K562 (cell line): ENCODE measurements around the gene ANKRD34A. TPM values are rescaled to one million over a fixed set of nuclear protein-coding genes. Genes with fewer than 3 reads are reported as not detected.
A peak's percentile ranks its signal among the peaks of the same experiment; 100 is the strongest.

ENCODE experiments used
- HDAC1 ChIP-seq, 2 experiments: fragments of 450-650 bp; IDR thresholded peaks; 2 replicates each; pipeline ENCODE4 v1.6.1; 2016 to 2017; ENCODE audit warnings: inconsistent platforms in 1 of 2, mild to moderate bottlenecking in 1 of 2, moderate library complexity in 1 of 2
- HSF4 ChIP-seq: fragments of 250-450 bp; sonication (Bioruptor Pico); IDR thresholded peaks from 2 replicates; pipeline ENCODE4 v2.1.2; 2022; ENCODE audit warnings: mild to moderate bottlenecking, moderate library complexity, borderline replicate concordance
- ILK ChIP-seq: fragments of 450-650 bp; IDR thresholded peaks from 2 replicates; pipeline ENCODE4 v1.6.1; 2016; ENCODE audit warnings: missing genetic modification characterization, low read depth, mild to moderate bottlenecking, missing compliant biosample characterization, moderate library complexity, borderline replicate concordance
- MBD2 ChIP-seq: sonication (generic); IDR thresholded peaks from 2 replicates; pipeline ENCODE4 v1.6.1; 2016; ENCODE audit warnings: low read depth, borderline replicate concordance
- RBFOX2 ChIP-seq: fragments of 200-400 bp; formaldehyde crosslinking; IDR thresholded peaks from 2 replicates; pipeline ENCODE4 v1.6.1; 2017; ENCODE audit warnings: low read depth, mild to moderate bottlenecking, low read length, moderate library complexity
- RUNX1 ChIP-seq: sonication (generic); IDR thresholded peaks from 2 replicates; pipeline ENCODE4 v1.6.1; 2016; ENCODE audit warnings: antibody characterized with exemption, low read depth
- SMAD4 ChIP-seq: fragments of 250-450 bp; sonication (Bioruptor Pico); conservative IDR thresholded peaks from 2 replicates; pipeline ENCODE4 v1.8.0; 2021; ENCODE audit warnings: inconsistent platforms, mild to moderate bottlenecking, moderate library complexity
- ZNF239 ChIP-seq: fragments of 250-450 bp; sonication (Bioruptor Pico); IDR thresholded peaks from 2 replicates; pipeline ENCODE4 v1.4.0; 2020; ENCODE audit warnings: mild to moderate bottlenecking
- ZNF766 ChIP-seq: fragments of 200-800 bp; sonication (Bioruptor generic); conservative IDR thresholded peaks from 2 replicates; pipeline ENCODE4 v1.6.1; 2016; ENCODE audit warnings: missing genetic modification characterization, missing compliant biosample characterization
- polyA plus RNA-seq, 8 experiments: library from polyadenylated mRNA; depleted of rRNA in 4 of 8; stranded (reverse) in 5 of 8; unstranded in 3 of 8; fragments of >200 nt; fragmentation: Nextera tagmentation in 2 of 8; fragmentation: Illumina TruSeq in 1 of 8; extraction: Ambion mirVana in 2 of 8; extraction: Trizol in 1 of 8; gene quantifications; 2 replicates each; pipeline versions ENCODE4 v1.2.1 to v1.2.3, GENCODE V29; 2011 to 2014; ENCODE audit warnings: inconsistent platforms in 1 of 8, missing spikeins in 1 of 8
- total RNA-seq, 7 experiments: library from RNA; depleted of rRNA in 6 of 7; stranded (reverse); fragments of >200 nt in 6 of 7; fragmentation: Illumina TruSeq in 2 of 7; extraction: Trizol in 2 of 7; gene quantifications; 2 replicates each; pipeline versions ENCODE4 v1.2.1 to v1.2.3, GENCODE V29; 2011 to 2021; ENCODE audit warnings: low replicate concordance in 1 of 7
- TF ChIP-seq, protein P1 (sequence below): fragments of 250-450 bp; sonication (Bioruptor Pico); IDR thresholded peaks from 2 replicates; pipeline ENCODE4 v1.5.0; 2022; ENCODE audit warnings: mild to moderate bottlenecking
- TF ChIP-seq, protein P2 (sequence below), 2 experiments: IDR thresholded peaks; 2 replicates each; pipeline ENCODE4 v1.6.1; 2012; ENCODE audit warnings: improper control_type of control experiment in 2 of 2, low read depth in 2 of 2, low read length in 2 of 2, borderline replicate concordance in 1 of 2
- TF ChIP-seq, protein P3 (sequence below): fragments of 200-600 bp; sonication (generic); IDR thresholded peaks from one replicate; pipeline ENCODE4 v1.6.1; 2012; ENCODE audit warnings: mild to moderate bottlenecking, low read depth, low read length, inconsistent platforms

ANKRD34A gene
- total and polyA plus RNA-seq, 9 of the 15 experiments (the other 6 are each of a cell fraction or from before 2014, with no cell fraction given), result 0.06 to 1.6 (median 0.43) TPM

DNA sequence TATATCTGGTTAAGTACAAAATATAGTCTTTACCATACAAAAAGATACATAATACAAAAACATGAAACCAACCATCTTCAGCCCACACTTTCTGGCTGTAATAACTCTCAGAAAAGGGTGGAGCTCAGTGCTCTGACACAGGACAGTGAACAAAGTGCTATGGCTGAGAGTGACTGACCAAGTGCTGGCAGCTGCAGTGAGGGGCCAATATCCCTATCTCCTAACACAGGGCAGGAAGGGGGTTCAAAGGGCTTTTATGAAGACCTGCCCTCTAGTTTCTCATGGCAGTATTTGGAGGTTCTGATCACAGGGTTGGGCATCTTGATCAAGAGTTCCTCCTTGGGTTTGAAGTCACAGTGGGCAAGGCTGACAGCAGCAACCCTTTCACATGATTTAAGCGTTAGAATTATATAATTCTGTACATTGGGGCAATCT is 28.1 kb upstream of the ANKRD34A start (continued):
- TF ChIP-seq MBD2, result no peak
- TF ChIP-seq RUNX1, result no peak
- TF ChIP-seq, protein P1, sequence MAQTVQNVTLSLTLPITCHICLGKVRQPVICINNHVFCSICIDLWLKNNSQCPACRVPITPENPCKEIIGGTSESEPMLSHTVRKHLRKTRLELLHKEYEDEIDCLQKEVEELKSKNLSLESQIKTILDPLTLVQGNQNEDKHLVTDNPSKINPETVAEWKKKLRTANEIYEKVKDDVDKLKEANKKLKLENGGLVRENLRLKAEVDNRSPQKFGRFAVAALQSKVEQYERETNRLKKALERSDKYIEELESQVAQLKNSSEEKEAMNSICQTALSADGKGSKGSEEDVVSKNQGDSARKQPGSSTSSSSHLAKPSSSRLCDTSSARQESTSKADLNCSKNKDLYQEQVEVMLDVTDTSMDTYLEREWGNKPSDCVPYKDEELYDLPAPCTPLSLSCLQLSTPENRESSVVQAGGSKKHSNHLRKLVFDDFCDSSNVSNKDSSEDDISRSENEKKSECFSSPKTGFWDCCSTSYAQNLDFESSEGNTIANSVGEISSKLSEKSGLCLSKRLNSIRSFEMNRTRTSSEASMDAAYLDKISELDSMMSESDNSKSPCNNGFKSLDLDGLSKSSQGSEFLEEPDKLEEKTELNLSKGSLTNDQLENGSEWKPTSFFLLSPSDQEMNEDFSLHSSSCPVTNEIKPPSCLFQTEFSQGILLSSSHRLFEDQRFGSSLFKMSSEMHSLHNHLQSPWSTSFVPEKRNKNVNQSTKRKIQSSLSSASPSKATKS (CRISPR knock-in tag), result no peak
- no peak for TF ChIP-seq ILK (tag)
- TF ChIP-seq RBFOX2, result no peak; the same call in 1 of the 2 replicates
- no peak for TF ChIP-seq SMAD4 (CRISPR knock-in tag)
- TF ChIP-seq HDAC1 (IDR thresholded peaks at IDR 0.05), result no peak
- TF ChIP-seq HSF4, result no peak
- no peak for TF ChIP-seq ZNF766
- TF ChIP-seq, protein P2, sequence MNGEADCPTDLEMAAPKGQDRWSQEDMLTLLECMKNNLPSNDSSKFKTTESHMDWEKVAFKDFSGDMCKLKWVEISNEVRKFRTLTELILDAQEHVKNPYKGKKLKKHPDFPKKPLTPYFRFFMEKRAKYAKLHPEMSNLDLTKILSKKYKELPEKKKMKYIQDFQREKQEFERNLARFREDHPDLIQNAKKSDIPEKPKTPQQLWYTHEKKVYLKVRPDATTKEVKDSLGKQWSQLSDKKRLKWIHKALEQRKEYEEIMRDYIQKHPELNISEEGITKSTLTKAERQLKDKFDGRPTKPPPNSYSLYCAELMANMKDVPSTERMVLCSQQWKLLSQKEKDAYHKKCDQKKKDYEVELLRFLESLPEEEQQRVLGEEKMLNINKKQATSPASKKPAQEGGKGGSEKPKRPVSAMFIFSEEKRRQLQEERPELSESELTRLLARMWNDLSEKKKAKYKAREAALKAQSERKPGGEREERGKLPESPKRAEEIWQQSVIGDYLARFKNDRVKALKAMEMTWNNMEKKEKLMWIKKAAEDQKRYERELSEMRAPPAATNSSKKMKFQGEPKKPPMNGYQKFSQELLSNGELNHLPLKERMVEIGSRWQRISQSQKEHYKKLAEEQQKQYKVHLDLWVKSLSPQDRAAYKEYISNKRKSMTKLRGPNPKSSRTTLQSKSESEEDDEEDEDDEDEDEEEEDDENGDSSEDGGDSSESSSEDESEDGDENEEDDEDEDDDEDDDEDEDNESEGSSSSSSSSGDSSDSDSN (IDR thresholded peaks at IDR 0.05; ENCODE audit: borderline replicate concordance in 1 of 2, low read depth in 2 of 2, low read length in 2 of 2), result 0 out of 4 replicates have a peak, but pooled peaks of 1 of the 2 experiments have one; percentile 32
- TF ChIP-seq ZNF239 (CRISPR knock-in tag), result no peak
- TF ChIP-seq, protein P3, sequence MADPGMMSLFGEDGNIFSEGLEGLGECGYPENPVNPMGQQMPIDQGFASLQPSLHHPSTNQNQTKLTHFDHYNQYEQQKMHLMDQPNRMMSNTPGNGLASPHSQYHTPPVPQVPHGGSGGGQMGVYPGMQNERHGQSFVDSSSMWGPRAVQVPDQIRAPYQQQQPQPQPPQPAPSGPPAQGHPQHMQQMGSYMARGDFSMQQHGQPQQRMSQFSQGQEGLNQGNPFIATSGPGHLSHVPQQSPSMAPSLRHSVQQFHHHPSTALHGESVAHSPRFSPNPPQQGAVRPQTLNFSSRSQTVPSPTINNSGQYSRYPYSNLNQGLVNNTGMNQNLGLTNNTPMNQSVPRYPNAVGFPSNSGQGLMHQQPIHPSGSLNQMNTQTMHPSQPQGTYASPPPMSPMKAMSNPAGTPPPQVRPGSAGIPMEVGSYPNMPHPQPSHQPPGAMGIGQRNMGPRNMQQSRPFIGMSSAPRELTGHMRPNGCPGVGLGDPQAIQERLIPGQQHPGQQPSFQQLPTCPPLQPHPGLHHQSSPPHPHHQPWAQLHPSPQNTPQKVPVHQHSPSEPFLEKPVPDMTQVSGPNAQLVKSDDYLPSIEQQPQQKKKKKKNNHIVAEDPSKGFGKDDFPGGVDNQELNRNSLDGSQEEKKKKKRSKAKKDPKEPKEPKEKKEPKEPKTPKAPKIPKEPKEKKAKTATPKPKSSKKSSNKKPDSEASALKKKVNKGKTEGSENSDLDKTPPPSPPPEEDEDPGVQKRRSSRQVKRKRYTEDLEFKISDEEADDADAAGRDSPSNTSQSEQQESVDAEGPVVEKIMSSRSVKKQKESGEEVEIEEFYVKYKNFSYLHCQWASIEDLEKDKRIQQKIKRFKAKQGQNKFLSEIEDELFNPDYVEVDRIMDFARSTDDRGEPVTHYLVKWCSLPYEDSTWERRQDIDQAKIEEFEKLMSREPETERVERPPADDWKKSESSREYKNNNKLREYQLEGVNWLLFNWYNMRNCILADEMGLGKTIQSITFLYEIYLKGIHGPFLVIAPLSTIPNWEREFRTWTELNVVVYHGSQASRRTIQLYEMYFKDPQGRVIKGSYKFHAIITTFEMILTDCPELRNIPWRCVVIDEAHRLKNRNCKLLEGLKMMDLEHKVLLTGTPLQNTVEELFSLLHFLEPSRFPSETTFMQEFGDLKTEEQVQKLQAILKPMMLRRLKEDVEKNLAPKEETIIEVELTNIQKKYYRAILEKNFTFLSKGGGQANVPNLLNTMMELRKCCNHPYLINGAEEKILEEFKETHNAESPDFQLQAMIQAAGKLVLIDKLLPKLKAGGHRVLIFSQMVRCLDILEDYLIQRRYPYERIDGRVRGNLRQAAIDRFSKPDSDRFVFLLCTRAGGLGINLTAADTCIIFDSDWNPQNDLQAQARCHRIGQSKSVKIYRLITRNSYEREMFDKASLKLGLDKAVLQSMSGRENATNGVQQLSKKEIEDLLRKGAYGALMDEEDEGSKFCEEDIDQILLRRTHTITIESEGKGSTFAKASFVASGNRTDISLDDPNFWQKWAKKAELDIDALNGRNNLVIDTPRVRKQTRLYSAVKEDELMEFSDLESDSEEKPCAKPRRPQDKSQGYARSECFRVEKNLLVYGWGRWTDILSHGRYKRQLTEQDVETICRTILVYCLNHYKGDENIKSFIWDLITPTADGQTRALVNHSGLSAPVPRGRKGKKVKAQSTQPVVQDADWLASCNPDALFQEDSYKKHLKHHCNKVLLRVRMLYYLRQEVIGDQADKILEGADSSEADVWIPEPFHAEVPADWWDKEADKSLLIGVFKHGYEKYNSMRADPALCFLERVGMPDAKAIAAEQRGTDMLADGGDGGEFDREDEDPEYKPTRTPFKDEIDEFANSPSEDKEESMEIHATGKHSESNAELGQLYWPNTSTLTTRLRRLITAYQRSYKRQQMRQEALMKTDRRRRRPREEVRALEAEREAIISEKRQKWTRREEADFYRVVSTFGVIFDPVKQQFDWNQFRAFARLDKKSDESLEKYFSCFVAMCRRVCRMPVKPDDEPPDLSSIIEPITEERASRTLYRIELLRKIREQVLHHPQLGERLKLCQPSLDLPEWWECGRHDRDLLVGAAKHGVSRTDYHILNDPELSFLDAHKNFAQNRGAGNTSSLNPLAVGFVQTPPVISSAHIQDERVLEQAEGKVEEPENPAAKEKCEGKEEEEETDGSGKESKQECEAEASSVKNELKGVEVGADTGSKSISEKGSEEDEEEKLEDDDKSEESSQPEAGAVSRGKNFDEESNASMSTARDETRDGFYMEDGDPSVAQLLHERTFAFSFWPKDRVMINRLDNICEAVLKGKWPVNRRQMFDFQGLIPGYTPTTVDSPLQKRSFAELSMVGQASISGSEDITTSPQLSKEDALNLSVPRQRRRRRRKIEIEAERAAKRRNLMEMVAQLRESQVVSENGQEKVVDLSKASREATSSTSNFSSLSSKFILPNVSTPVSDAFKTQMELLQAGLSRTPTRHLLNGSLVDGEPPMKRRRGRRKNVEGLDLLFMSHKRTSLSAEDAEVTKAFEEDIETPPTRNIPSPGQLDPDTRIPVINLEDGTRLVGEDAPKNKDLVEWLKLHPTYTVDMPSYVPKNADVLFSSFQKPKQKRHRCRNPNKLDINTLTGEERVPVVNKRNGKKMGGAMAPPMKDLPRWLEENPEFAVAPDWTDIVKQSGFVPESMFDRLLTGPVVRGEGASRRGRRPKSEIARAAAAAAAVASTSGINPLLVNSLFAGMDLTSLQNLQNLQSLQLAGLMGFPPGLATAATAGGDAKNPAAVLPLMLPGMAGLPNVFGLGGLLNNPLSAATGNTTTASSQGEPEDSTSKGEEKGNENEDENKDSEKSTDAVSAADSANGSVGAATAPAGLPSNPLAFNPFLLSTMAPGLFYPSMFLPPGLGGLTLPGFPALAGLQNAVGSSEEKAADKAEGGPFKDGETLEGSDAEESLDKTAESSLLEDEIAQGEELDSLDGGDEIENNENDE, result peak; percentile 84
